ENCODE data around the gene CDK15. TPM values are rescaled to one million over a fixed set of nuclear protein-coding genes. Genes with fewer than 3 reads are reported as not detected.

CDK15 gene
- total RNA-seq, 1 experiment from 2014 or later = 4.8 TPM

DNA sequence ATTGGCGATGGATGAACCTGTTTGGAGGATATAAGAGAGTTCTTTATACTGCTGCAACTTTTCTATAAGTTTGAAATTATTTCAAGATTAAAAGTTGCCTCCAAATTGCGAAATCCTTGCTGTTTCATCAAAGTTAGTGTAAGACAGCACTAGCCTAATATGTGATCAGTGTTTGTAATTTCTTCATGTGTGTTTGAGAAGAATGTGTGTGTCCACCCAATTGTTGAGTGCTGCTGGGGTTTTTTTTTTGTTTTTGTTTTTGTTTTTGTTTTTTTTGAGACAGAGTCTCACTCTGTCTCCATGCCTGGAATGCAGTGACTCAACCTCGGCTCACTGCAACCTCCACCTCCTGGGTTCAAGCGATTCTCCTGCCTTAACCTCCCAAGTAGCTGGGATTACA is 33.4 kb downstream of the CDK15 start:
- CTCF ChIA-PET = interaction anchor here (0.7 kb wide), 1 partner anchor 14 kb away, joined by 10 read pairs; no protein-coding TSS in a partner anchor
- in situ Hi-C loops (cut with HindIII; ENCODE audit: low pct_unique_long_range_greater_than_20kb, low sequenced_read_pairs) (no loop called here), intact Hi-C loops (cut with micrococcal nuclease; ENCODE audit: unreplicated experiment) (no loop called here)
- ATAC-seq (no peak), DNase-seq (ENCODE audit: low read depth, low spot score) (no peak)
- Histone ChIP-seq H3K9me3 (ENCODE audit: control insufficient read depth, insufficient read depth, low read depth, low read length) (peaks cover 14% of the 10 kb centered on the region; the same call in 1 of the 2 replicates), H3K4me3 (ENCODE audit: low read depth in 2 of 2, low read length in 2 of 2) (no peak overlapping the region), H3K4me1 (ENCODE audit: control insufficient read depth, insufficient read depth, low read length) (no peaks in the 10 kb centered on the region), H3K27ac (ENCODE audit: low read length) (no peak overlapping the region), H3K36me3 (ENCODE audit: control insufficient read depth, insufficient read depth, low read length) (no peaks in the 10 kb centered on the region), H3K27me3 (ENCODE audit: control insufficient read depth, insufficient read depth, low read length) (no peaks in the 10 kb centered on the region)
- no TSS peak for BruUV-seq (replicated peaks)
- TF ChIP-seq TCF7L2 (IDR thresholded peaks at IDR 0.05; ENCODE audit: low read depth, low read length) = no peak
- TF ChIP-seq, protein P1, sequence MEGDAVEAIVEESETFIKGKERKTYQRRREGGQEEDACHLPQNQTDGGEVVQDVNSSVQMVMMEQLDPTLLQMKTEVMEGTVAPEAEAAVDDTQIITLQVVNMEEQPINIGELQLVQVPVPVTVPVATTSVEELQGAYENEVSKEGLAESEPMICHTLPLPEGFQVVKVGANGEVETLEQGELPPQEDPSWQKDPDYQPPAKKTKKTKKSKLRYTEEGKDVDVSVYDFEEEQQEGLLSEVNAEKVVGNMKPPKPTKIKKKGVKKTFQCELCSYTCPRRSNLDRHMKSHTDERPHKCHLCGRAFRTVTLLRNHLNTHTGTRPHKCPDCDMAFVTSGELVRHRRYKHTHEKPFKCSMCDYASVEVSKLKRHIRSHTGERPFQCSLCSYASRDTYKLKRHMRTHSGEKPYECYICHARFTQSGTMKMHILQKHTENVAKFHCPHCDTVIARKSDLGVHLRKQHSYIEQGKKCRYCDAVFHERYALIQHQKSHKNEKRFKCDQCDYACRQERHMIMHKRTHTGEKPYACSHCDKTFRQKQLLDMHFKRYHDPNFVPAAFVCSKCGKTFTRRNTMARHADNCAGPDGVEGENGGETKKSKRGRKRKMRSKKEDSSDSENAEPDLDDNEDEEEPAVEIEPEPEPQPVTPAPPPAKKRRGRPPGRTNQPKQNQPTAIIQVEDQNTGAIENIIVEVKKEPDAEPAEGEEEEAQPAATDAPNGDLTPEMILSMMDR (IDR thresholded peaks at IDR 0.05) = no peak
- TF ChIP-seq POLR2AphosphoS5 (IDR thresholded peaks at IDR 0.05; ENCODE audit: low read depth, low read length) = no peak
- TF ChIP-seq SIN3A (IDR thresholded peaks at IDR 0.05; ENCODE audit: borderline replicate concordance, insufficient read depth, low read depth, low read length) = no peak
- TF ChIP-seq, protein P2, sequence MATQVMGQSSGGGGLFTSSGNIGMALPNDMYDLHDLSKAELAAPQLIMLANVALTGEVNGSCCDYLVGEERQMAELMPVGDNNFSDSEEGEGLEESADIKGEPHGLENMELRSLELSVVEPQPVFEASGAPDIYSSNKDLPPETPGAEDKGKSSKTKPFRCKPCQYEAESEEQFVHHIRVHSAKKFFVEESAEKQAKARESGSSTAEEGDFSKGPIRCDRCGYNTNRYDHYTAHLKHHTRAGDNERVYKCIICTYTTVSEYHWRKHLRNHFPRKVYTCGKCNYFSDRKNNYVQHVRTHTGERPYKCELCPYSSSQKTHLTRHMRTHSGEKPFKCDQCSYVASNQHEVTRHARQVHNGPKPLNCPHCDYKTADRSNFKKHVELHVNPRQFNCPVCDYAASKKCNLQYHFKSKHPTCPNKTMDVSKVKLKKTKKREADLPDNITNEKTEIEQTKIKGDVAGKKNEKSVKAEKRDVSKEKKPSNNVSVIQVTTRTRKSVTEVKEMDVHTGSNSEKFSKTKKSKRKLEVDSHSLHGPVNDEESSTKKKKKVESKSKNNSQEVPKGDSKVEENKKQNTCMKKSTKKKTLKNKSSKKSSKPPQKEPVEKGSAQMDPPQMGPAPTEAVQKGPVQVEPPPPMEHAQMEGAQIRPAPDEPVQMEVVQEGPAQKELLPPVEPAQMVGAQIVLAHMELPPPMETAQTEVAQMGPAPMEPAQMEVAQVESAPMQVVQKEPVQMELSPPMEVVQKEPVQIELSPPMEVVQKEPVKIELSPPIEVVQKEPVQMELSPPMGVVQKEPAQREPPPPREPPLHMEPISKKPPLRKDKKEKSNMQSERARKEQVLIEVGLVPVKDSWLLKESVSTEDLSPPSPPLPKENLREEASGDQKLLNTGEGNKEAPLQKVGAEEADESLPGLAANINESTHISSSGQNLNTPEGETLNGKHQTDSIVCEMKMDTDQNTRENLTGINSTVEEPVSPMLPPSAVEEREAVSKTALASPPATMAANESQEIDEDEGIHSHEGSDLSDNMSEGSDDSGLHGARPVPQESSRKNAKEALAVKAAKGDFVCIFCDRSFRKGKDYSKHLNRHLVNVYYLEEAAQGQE (IDR thresholded peaks at IDR 0.05; ENCODE audit: insufficient read depth in 1 of 2, low read depth in 2 of 2, low read length in 1 of 2) = no peak
- POLR2A ChIA-PET = no interaction called here

DNA sequence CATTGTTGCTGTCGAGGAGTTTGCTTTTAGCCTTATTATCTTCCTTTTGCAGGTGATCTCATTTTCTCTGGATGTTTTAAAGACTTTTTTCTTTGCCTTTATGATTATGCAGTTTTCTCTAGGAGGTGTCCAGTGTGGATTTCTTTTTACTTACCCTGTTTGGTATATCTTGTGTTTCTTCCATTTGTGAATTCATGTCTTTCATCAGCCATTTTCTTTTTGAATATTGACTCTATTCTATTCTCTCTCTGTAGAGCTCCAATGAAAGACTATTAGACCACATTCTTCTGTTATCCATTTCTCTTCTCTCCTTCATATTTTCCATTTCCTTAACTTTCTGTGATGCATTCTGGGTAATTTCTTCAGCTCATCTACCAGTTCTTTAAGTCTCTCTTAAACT is 34.4 kb downstream of the CDK15 start:
- no TSS peak for BruUV-seq (replicated peaks)
- H3K27ac ChIP-seq (ENCODE audit: low read length) = no peak overlapping the region
- TF ChIP-seq, protein P2 (IDR thresholded peaks at IDR 0.05; ENCODE audit: insufficient read depth in 1 of 2, low read depth in 2 of 2, low read length in 1 of 2) = no peak
- TF ChIP-seq TCF7L2 (IDR thresholded peaks at IDR 0.05; ENCODE audit: low read depth, low read length) = no peak
- TF ChIP-seq, protein P1 (IDR thresholded peaks at IDR 0.05) = no peak
- TF ChIP-seq POLR2AphosphoS5 (IDR thresholded peaks at IDR 0.05; ENCODE audit: low read depth, low read length) = no peak
- TF ChIP-seq SIN3A (IDR thresholded peaks at IDR 0.05; ENCODE audit: borderline replicate concordance, insufficient read depth, low read depth, low read length) = no peak
- peaks cover 14% of the 10 kb centered on the region; the same call in 1 of the 2 replicates for H3K9me3 ChIP-seq (ENCODE audit: control insufficient read depth, insufficient read depth, low read depth, low read length)
- no peaks in the 10 kb centered on the region for H3K36me3 ChIP-seq (ENCODE audit: control insufficient read depth, insufficient read depth, low read length)
- ChIA-PET CTCF (no interaction called here), POLR2A (interaction anchor here (0.5 kb wide), 1 partner anchor 47 kb away, joined by 13 read pairs; no protein-coding TSS in a partner anchor)
- no peak overlapping the region for H3K4me3 ChIP-seq (ENCODE audit: low read depth in 2 of 2, low read length in 2 of 2)
- in situ Hi-C loops (cut with HindIII; ENCODE audit: low pct_unique_long_range_greater_than_20kb, low sequenced_read_pairs) (no loop called here), intact Hi-C loops (cut with micrococcal nuclease; ENCODE audit: unreplicated experiment) (no loop called here)
- ATAC-seq (no peak), DNase-seq (ENCODE audit: low read depth, low spot score) (no peak)
- H3K4me1 ChIP-seq (ENCODE audit: control insufficient read depth, insufficient read depth, low read length) = no peaks in the 10 kb centered on the region
- no peaks in the 10 kb centered on the region for H3K27me3 ChIP-seq (ENCODE audit: control insufficient read depth, insufficient read depth, low read length)

Data from Panc1 (cell line).